B cell (primary cell): ENCODE results near the gene TAB3. TPM values are rescaled to one million over a fixed set of nuclear protein-coding genes. Genes with fewer than 3 reads are reported as not detected.

Experiments used
- ATAC-seq: fragments of 200-7000 bp; cut with Tn5 transposase; one replicate; pipeline ENCODE4 v1.10.0; 2021; ENCODE audit warnings: low read depth, mild to moderate bottlenecking, moderate number of reproducible peaks, moderate library complexity
- CTCF ChIA-PET: fragments of 350-600 bp; sonication (Branson Sonifier 250); formaldehyde crosslinking; loops from one replicate; lab custom pipeline; 2021; ENCODE audit warnings: antibody characterized with exemption, inconsistent platforms; lab: Charles Lee
- POLR2A ChIA-PET: fragments of 350-600 bp; sonication (Branson Sonifier 250); formaldehyde crosslinking; loops from one replicate; lab custom pipeline; 2021; ENCODE audit warnings: antibody characterized with exemption; lab: Charles Lee
- DNase-seq: peaks from one replicate; pipeline ENCODE4 v3.0.0; 2013
- H2AFZ ChIP-seq: 2 replicates; pipeline ENCODE4 v1.6.1; 2012; ENCODE audit warnings: mild to moderate bottlenecking, low read depth, low read length; ENCODE audit not compliant: insufficient read depth, poor library complexity, severe bottlenecking
- H3K27ac ChIP-seq, 2 donors: 1 replicate in 1 of 2; 2 replicates in 1 of 2; pipeline ENCODE4 v1.5.1; 2012 to 2013; ENCODE audit warnings: low read length in 2 of 2, mild to moderate bottlenecking in 2 of 2, moderate library complexity in 1 of 2
- H3K27me3 ChIP-seq, 4 experiments: fragments of 200-600 bp in 1 of 4; sonication (generic) in 1 of 4; replicated peaks in 1 of 4; 1 replicate in 2 of 4; 2 replicates in 2 of 4; pipeline versions ENCODE4 v1.6.1 to v1.7.0; 2013 to 2016; ENCODE audit warnings: low read length in 3 of 4, mild to moderate bottlenecking in 2 of 4, mixed read lengths in 1 of 4, moderate library complexity in 1 of 4; ENCODE audit not compliant: insufficient read depth in 4 of 4, control insufficient read depth in 3 of 4; ENCODE audit errors: control extremely low read depth in 1 of 4
- H3K36me3 ChIP-seq, 2 experiments: replicated peaks in 1 of 2; 1 replicate in 1 of 2; 2 replicates in 1 of 2; pipeline versions ENCODE4 v1.6.1 to v1.7.1; 2013; ENCODE audit warnings: low read length in 1 of 2; ENCODE audit not compliant: insufficient read depth in 2 of 2, control insufficient read depth in 1 of 2; ENCODE audit errors: control extremely low read depth in 1 of 2, extremely low read depth in 1 of 2
- H3K4me1 ChIP-seq, 2 donors: fragments of 200-600 bp in 1 of 2; sonication (generic) in 1 of 2; 1 replicate in 1 of 2; 2 replicates in 1 of 2; pipeline versions ENCODE4 v1.5.1 to v1.6.1; 2013 to 2017; ENCODE audit warnings: low read length in 2 of 2; ENCODE audit not compliant: control insufficient read depth in 2 of 2, insufficient read depth in 2 of 2
- H3K4me2 ChIP-seq: replicated peaks from 2 replicates; pipeline ENCODE3; 2012; ENCODE audit warnings: mild to moderate bottlenecking, low read depth, low read length; ENCODE audit not compliant: poor library complexity, severe bottlenecking
- H3K4me3 ChIP-seq, 5 experiments: fragments of 200-600 bp in 1 of 5; sonication (generic) in 1 of 5; 1 replicate in 3 of 5; 2 replicates in 2 of 5; pipeline versions ENCODE4 v1.5.1 to v1.7.0; 2011 to 2016; ENCODE audit warnings: low read length in 4 of 5, mild to moderate bottlenecking in 4 of 5, low read depth in 2 of 5, control low read depth in 1 of 5, moderate library complexity in 1 of 5; ENCODE audit not compliant: insufficient read depth in 1 of 5; ENCODE audit errors: control extremely low read depth in 1 of 5, extremely low read depth in 1 of 5
- H3K79me2 ChIP-seq: fragments of 200-600 bp; sonication (generic); one replicate; pipeline ENCODE4 v1.6.0; 2016; ENCODE audit warnings: low read length; ENCODE audit not compliant: control insufficient read depth, insufficient read depth
- H3K9ac ChIP-seq: fragments of 200-600 bp; sonication (generic); 2 replicates; pipeline ENCODE4 v1.6.1; 2017; ENCODE audit warnings: mild to moderate bottlenecking, low read length, moderate library complexity
- H3K9me3 ChIP-seq, 3 donors: one replicate each; pipeline versions ENCODE4 v1.6.1 to v1.7.1; 2013; ENCODE audit warnings: low read length in 2 of 3; ENCODE audit not compliant: control insufficient read depth in 2 of 3, insufficient read depth in 1 of 3; ENCODE audit errors: control extremely low read depth in 1 of 3
- H4K20me1 ChIP-seq: 2 replicates; pipeline ENCODE4 v1.6.0; 2012; ENCODE audit warnings: mild to moderate bottlenecking, low read length; ENCODE audit not compliant: insufficient read depth, control insufficient read depth, poor library complexity, severe bottlenecking
- H3K27ac Mint-ChIP-seq: one replicate; pipeline ENCODE4 v1.8.0; 2021; ENCODE audit warnings: mixed read lengths
- H3K27me3 Mint-ChIP-seq: one replicate; pipeline ENCODE4 v1.8.0; 2021; ENCODE audit warnings: mixed read lengths
- H3K4me1 Mint-ChIP-seq: one replicate; pipeline ENCODE4 v1.8.0; 2021; ENCODE audit warnings: mixed read lengths
- H3K4me3 Mint-ChIP-seq: one replicate; pipeline ENCODE4 v1.8.0; 2021; ENCODE audit warnings: mixed read lengths
- H3K9me3 Mint-ChIP-seq: one replicate; pipeline ENCODE4 v1.8.0; 2022; ENCODE audit warnings: mixed read lengths; ENCODE audit not compliant: insufficient read depth
- EZH2 ChIP-seq: IDR thresholded peaks from 2 replicates; pipeline ENCODE4 v1.6.1; 2012; ENCODE audit warnings: borderline replicate concordance, low read depth, mild to moderate bottlenecking, moderate library complexity, low read length; ENCODE audit not compliant: insufficient read depth, poor library complexity, severe bottlenecking
- WGBS: methylation state at CpG from one replicate; pipeline ENCODE4 v1.1.5; 2013; ENCODE audit warnings: missing lambda C conversion rate; ENCODE audit not compliant: insufficient coverage; 5-methylcytosine and 5-hydroxymethylcytosine counted together
- intact Hi-C: fragments of 100-400 bp; cut with micrococcal nuclease; formaldehyde crosslinking; loops from one replicate; pipeline ENCODE4 v1.10.0; 2022
- polyA plus RNA-seq: library from polyadenylated mRNA; depleted of rRNA; stranded (reverse); fragments of >200 nt; gene quantifications from 2 replicates; pipeline ENCODE4 v1.2.3, GENCODE V29; 2012
- total RNA-seq, 2 donors: library from RNA; stranded (reverse); fragments of 120-200 nt in 1 of 2; gene quantifications; 1 replicate in 1 of 2; 2 replicates in 1 of 2; pipeline versions ENCODE4 v1.2.3 to v1.2.4, GENCODE V29; 2013 to 2022
- TF ChIP-seq, protein P1 (sequence below): fragments of 200-600 bp; IDR thresholded peaks from one replicate; pipeline ENCODE4 v1.8.0; 2022; ENCODE audit warnings: antibody characterized with exemption, mild to moderate bottlenecking

Gene TAB3
- total and polyA plus RNA-seq, 2 donors (not counting 1 experiment from before 2014, with no cell fraction given): 11.4 to 26.5 TPM

DNA sequence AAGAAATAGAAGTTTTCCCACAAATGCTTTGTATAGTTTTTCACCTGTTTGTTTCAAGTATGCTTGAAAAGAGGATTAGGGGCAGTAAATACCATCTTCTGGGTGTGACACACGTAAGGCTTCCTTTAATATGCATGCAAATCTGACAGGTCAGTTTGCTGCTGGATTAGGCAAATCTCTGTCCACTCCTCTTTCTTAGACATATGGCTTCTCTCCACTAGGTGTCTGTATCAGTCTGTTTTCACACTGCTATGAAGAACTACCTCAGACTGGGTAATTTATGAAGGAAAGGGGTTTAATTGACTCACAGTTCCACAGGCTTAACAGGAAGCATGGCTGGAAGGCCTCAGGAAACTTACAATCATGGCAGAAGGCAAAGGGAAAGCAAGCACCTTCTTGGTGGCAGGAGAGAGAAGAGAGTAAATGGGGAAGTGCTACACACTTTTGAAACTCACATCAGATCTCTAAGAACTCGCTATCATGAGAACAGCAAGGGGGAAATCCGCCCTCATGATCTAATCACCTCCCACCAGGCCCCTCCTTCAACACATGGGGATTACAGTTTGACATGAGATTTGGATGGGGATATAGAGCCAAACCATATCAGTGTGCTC, 66.9 kb downstream of the TAB3 start:
- DNase-seq (peak; percentile 68), ATAC-seq (peak; percentile 73)
- Histone ChIP-seq H3K4me1 (peaks cover 11% of the 10 kb centered on the region in 2 donors), H4K20me1 (no peaks in the 10 kb centered on the region), H3K9me3 (no peaks in the 10 kb centered on the region), H3K9ac (no peak overlapping the region), H3K4me2 (peak overlapping the region; percentile 30), H2AFZ (peak overlapping the region; percentile 49), H3K4me3 (no peak overlapping the region), H3K79me2 (no peaks in the 10 kb centered on the region), H3K36me3 (no peaks in the 10 kb centered on the region), H3K27me3 (no peaks in the 10 kb centered on the region), H3K27ac (peak overlapping the region; percentile 41 to 53)
- WGBS: no CpG with 5 or more reads among the region's 3 CpGs
- ChIA-PET CTCF (interaction anchor here (1.4 kb wide), 1 partner anchor 85 kb away, joined by 5 read pairs; no protein-coding TSS in a partner anchor), POLR2A (no interaction called here)
- Mint-ChIP-seq H3K9me3 (no peaks in the 10 kb centered on the region), H3K27me3 (no peaks in the 10 kb centered on the region), H3K27ac (peak overlapping the region; percentile 91), H3K4me3 (peak overlapping the region; percentile 54), H3K4me1 (peaks cover 27% of the 10 kb centered on the region)
- TF ChIP-seq, protein P1, sequence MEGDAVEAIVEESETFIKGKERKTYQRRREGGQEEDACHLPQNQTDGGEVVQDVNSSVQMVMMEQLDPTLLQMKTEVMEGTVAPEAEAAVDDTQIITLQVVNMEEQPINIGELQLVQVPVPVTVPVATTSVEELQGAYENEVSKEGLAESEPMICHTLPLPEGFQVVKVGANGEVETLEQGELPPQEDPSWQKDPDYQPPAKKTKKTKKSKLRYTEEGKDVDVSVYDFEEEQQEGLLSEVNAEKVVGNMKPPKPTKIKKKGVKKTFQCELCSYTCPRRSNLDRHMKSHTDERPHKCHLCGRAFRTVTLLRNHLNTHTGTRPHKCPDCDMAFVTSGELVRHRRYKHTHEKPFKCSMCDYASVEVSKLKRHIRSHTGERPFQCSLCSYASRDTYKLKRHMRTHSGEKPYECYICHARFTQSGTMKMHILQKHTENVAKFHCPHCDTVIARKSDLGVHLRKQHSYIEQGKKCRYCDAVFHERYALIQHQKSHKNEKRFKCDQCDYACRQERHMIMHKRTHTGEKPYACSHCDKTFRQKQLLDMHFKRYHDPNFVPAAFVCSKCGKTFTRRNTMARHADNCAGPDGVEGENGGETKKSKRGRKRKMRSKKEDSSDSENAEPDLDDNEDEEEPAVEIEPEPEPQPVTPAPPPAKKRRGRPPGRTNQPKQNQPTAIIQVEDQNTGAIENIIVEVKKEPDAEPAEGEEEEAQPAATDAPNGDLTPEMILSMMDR: no peak
- no peak for TF ChIP-seq EZH2
- intact Hi-C loops: loop anchor here (5.0 kb wide), 1 partner anchor 85 kb away; no protein-coding TSS in a partner anchor

DNA sequence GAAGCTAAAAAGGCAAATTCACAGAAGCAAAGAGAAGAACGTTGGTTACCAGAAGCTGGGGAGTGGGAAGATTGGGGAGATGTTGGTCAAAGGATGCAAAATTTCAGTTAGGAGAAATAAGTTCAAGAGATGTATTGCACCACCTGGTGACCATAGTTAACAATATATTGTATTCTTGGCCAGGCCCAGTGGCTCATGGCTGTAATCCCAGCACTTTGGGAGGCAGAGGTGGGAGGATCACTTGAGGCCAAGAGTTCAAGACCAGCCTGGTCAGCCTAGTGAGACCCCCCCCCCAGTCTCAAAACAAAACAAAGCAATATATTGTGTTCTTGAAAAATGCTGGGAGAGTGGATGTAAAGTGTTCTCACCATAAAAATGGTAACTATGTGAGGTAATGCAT, 67.9 kb downstream of the TAB3 start:
- Mint-ChIP-seq H3K4me3 (no peak overlapping the region), H3K9me3 (no peaks in the 10 kb centered on the region), H3K4me1 (peaks cover 27% of the 10 kb centered on the region), H3K27ac (no peak overlapping the region), H3K27me3 (no peaks in the 10 kb centered on the region)
- Histone ChIP-seq H4K20me1 (no peaks in the 10 kb centered on the region), H3K9me3 (no peaks in the 10 kb centered on the region), H3K4me3 (no peak overlapping the region), H3K27ac (no peak overlapping the region), H3K36me3 (no peaks in the 10 kb centered on the region), H3K4me2 (no peak overlapping the region), H2AFZ (no peak overlapping the region), H3K4me1 (peaks cover 11% of the 10 kb centered on the region in 2 donors), H3K27me3 (no peaks in the 10 kb centered on the region), H3K79me2 (no peaks in the 10 kb centered on the region), H3K9ac (no peak overlapping the region)
- no peak for TF ChIP-seq EZH2
- TF ChIP-seq, protein P1: no peak
- intact Hi-C loops: loop anchor here (5.0 kb wide), 1 partner anchor 84 kb away; no protein-coding TSS in a partner anchor
- ATAC-seq: no peak
- DNase-seq: no peak
- CTCF ChIA-PET: interaction anchor here (0.7 kb wide), 1 partner anchor 862 kb away, joined by 3 read pairs; no protein-coding TSS in a partner anchor
- no CpG with 5 or more reads among the region's 1 CpG for WGBS
- POLR2A ChIA-PET: no interaction called here
